ENCODE measurements around the gene NSMCE4A.
"Not testable (repeated sequence)": the region's sequence is repeated elsewhere in the genome, so short reads cannot be mapped to it uniquely, and the experiment has no call there.

NSMCE4A gene

DNA sequence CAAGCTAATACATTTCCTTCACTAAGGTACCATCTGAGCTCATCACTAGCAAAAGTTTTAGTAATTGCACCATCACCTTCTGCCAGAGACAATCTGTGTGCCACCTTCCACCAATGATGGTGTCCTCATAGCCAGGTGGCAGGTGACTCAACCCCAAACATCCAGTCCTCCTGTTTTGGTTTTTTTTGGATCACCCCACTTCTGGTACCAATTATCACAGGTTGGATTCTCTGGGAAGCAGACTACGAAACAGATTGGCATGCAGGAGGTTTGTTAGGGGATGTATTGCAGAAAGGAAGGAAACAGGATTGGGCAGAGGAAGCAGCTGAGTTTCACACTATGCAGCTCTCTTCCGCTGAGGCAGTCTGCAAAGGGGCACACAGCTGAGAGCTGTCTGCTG lies 9.4 kb upstream of the NSMCE4A start:
- DNase-seq: no peak

GRCh38 chr10:121983852-121984251 lies 8.8 kb upstream of the NSMCE4A start:
- no peak for DNase-seq

DNA sequence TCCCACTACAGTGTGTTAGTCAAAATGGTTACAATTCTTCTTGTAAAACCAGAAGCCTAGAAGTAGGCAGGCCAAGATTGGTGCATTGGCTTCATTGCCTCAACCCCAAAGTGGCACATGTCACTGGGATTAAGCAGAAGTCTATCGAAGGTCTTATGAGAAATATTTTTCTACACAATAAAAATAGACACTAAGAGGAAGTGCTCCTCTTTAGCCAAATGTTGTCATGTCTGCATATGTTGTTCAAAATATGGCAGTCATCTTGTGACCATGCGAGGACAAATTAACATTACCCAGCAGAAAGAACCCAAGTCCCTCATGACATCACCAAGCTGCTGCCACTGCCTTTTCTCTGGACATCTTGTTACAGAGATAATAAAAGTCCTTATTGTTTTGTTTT lies 6.3 kb upstream of the NSMCE4A start:
- no peak for DNase-seq

- DNase-seq: no peak
Measured at GRCh38 chr10:121978511-121978910, 3.5 kb upstream of the NSMCE4A start.

DNA sequence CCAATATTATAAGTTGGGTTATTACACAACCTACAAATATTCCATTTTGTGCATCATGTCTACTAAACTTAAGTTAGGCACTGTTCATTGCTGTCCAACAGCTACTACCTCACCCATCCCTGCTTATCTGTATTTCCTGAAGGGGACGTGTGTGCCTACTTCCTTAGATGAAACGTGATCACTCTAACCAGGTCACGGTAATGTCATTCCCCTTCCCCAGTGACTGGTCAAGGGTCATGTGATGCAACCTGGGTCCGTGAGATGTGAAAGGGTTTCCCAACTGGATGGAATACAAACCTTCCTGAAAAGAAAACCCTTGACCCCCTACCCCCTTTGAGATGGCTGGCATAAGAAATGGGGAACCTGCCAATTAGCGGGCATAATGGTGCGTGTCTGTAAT lies 1.6 kb upstream of the NSMCE4A start:
- DNase-seq: no peak

GRCh38 chr10:121975295-121976086 lies 474 bp upstream of the NSMCE4A start:
- DNase-seq: no peak

- no peak for DNase-seq
Measured at GRCh38 chr10:121974019-121974534, 940 bp downstream of the NSMCE4A start.

DNA sequence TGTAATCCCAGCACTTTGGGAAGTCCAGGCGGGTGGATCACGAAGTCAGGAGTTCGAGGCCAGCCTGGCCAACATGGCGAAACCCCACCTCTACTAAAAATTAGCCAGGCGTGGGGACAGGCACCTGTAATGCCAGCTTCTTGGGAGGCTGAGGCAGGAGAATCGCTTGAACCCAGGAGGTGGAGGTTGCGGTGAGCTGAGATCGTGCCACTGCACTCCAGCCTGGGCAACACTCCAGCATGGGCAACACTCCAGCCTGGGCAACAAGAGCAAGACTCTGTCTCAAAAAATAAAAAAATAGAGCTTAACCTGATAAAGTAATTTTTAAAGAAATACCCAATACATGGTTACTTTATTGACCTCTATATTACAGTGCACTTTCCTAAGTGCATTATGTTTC lies 5.9 kb downstream of the NSMCE4A start:
- not testable (repeated sequence) for DNase-seq

GRCh38 chr10:121965996-121966395 lies 9.0 kb downstream of the NSMCE4A start:
- no peak for DNase-seq

DNA sequence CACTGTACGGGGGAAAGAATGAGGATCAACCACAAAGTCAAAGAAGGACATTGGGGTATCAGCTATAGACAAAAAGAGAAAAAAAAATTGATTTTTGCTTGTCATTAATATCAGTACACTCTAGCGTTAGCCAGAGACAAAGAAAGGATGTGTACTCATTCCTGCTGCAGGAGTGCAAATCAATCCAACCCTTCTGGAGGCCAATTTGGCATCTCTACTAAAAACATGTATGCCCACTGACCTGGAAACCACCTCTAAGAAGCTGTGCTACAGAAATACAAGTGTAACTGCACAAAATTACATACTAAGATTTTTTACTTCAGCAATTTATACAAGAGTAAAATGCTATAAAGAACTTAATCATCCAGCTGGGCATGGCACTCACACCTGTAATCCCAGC lies 13.6 kb downstream of the NSMCE4A start:
- DNase-seq: no peak

GRCh38 chr10:121959671-121960070 lies 15.3 kb downstream of the NSMCE4A start:
- DNase-seq: no peak

- DNase-seq: no peak
Measured at GRCh38 chr10:121956111-121957061, 18.6 kb downstream of the NSMCE4A start.

- DNase-seq: no peak
Measured at GRCh38 chr10:121952226-121952625, 22.8 kb downstream of the NSMCE4A start.

DNA sequence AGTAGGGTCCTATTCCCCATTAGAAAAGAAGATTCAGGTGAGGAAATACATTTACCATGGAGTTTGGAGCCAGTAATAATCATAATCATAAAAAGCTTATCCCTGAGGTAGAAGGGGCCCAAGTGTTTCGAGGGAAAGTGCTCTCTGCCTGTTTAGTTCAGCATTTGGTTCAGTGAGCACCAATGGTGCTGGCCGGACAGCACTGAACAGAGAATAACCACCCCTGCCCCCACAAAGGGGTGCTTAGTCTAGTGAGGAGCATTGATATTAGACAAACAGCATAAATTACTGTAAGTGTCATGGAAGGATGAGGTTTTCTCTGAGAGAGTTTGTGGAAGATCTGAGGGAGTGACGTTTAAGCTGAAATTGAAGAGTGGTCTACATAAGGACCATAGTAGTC lies 25.6 kb downstream of the NSMCE4A start:
- DNase-seq: no peak

- no peak for DNase-seq
Measured at GRCh38 chr10:121949049-121949448, 26.0 kb downstream of the NSMCE4A start.

DNA sequence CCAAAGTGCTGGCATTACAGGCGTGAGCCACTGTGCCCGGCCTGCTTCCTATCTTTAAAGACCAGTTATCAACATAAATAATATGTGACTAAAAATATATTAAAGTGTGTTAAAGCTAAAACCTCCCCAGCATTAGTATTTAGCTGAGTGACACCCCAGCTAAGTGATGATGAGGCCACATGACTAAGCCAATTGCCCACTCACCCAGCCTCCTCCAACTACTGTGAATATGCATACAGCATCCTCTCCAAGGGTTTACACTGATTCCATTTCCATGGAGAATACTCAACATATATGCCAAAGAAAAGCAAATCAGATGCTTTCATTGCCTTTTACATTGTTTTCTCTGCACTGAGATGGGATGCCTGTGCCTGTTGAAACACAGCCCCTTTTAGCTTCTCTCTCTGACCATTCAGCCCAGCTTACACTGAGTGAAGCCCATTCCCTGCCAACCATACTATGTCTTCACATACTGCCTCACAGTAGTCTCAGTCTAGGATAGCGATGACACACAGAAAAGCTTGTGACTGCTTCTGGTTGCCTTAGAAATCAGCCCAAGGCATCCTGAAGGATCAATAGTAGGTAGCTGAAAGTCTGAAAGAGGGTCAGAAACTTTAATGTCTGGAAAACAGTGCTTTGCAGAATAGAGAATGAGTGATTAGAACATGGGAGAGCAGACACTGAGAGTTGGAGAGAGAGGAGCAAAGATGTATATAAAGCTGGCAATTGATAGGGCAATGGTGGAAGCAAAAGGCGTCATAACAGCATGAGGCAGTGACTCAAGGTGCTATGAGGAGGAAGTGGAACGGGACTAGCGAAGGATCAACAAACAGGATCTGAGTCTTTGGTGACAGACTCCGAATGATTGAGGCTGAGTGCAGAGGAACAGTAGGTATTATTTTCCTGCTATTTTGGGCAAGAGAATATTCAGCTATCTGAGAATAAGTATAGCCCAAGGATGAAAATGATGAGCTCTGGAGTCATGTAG lies 27.4 kb downstream of the NSMCE4A start:
- DNase-seq: no peak

DNA sequence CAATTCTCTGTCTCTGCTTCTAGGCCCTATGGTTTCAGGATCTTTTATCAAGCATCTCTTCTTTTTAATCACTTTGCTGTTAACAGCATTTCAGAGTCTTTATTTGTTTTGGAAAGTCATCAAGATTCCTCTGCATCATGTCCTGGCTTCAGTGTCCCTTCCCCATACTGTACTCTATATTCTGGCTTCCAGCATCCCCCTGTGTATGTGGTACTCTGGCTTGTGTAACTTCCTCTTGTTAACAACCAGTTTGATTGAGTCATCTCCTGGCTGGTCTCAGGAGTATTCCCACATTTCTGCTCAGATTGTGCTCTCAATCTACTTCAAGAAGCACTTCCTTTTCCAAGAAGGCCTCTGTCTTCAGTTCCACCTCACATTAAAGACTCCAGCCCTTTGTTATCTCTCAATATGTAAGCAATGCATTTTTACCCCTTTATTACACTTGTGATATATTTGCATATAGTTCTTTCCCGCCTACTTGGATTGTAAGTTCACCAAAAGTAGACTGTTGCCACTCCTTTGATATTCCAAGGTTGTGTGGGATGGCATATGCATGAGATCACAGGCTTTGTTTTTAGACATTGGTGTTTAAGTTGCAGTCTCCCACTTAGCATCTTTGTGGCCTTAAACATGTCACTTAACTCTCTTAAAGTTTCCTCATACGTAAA lies 32.1 kb downstream of the NSMCE4A start:
- peak; percentile 12 for DNase-seq

- no peak for DNase-seq
Measured at GRCh38 chr10:121941532-121941931, 33.5 kb downstream of the NSMCE4A start.

- DNase-seq: no peak
Measured at GRCh38 chr10:121936295-121936694, 38.7 kb downstream of the NSMCE4A start.

GRCh38 chr10:121935702-121936101 lies 39.3 kb downstream of the NSMCE4A start:
- DNase-seq: no peak

DNA sequence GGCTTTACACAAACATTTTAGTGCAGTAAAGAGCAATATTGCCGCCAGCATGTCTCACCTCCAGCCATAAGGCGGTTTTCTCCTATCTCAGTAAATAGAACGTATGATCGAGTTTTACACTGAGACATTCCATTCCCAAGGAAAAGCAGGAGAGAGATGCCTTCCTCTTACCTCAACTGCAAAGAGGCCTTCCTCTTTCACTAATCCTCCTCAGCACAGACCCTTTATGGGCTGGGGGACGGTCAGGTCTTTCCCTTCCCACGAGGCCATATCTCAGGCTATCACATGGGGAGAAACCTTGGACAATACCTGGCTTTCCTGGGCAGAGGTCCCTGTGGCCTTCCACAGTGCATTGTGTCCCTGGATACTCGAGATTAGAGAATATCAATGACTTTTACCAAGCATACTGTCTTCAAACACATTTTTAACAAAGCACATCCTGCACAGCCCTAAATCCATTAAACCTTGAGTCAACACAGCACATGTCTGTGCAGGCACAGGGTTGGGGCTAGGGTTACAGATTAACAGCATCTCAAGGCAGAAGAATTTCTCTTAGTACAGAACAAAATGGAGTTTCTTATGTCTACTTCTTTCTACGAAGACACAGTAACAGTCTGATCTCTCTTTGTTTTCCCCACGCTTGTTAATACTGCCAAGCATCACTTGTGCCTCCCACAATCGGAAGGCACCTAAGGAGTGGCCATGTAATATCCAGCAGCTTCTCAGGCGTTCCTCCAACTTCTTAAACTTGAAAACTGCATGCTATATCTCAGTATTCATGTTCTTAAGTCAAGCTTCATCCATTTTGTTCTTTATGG lies 44.5 kb downstream of the NSMCE4A start:
- DNase-seq: not testable (repeated sequence)

Data from SIG-M5 (cell line).